MM.1S (cell line): ENCODE data around the gene OR1A1.
"Not testable (repeated sequence)": the region's sequence is repeated elsewhere in the genome, so short reads cannot be mapped to it uniquely, and the experiment has no call there.

Experiments
- DNase-seq: peaks from one replicate; pipeline ENCODE4 v3.0.0-alpha.2; 2015
- H2AFZ ChIP-seq: fragments of 300-600 bp; sonication (generic); 2 replicates; pipeline ENCODE4 v1.6.0; 2016; ENCODE audit warnings: antibody characterized with exemption, low read length
- H3F3A ChIP-seq: fragments of 300-600 bp; sonication (generic); 2 replicates; pipeline ENCODE4 v1.6.1; 2016; ENCODE audit warnings: mild to moderate bottlenecking, antibody characterized with exemption, low read length, moderate library complexity, mixed read lengths; ENCODE audit not compliant: insufficient read depth
- H3K27ac ChIP-seq: fragments of 300-600 bp; sonication (generic); 2 replicates; pipeline ENCODE4 v1.5.1; 2016; ENCODE audit warnings: mild to moderate bottlenecking, low read length
- H3K27me3 ChIP-seq: fragments of 300-600 bp; sonication (generic); replicated peaks from 2 replicates; pipeline ENCODE4 v1.6.0; 2016; ENCODE audit warnings: low read length; ENCODE audit not compliant: insufficient read depth
- H3K36me3 ChIP-seq: fragments of 300-600 bp; sonication (generic); replicated peaks from 2 replicates; pipeline ENCODE4 v1.6.1; 2016; ENCODE audit warnings: mild to moderate bottlenecking, low read length, mixed read lengths; ENCODE audit not compliant: insufficient read depth
- H3K4me1 ChIP-seq: fragments of 300-600 bp; sonication (generic); 2 replicates; pipeline ENCODE4 v1.6.1; 2016; ENCODE audit warnings: low read length, mixed read lengths
- H3K4me2 ChIP-seq: fragments of 300-600 bp; sonication (generic); 2 replicates; pipeline ENCODE4 v1.6.0; 2016; ENCODE audit warnings: low read depth, low read length
- H3K4me3 ChIP-seq: fragments of 300-600 bp; sonication (generic); 2 replicates; pipeline ENCODE4 v1.5.1; 2016; ENCODE audit warnings: low read length, mixed read lengths
- H3K79me2 ChIP-seq: fragments of 300-600 bp; sonication (generic); 2 replicates; pipeline ENCODE4 v1.6.1; 2016; ENCODE audit warnings: mixed run types, low read length, mixed read lengths
- H3K9ac ChIP-seq: fragments of 300-600 bp; sonication (generic); 2 replicates; pipeline ENCODE4 v1.6.1; 2016; ENCODE audit warnings: low read length, mixed read lengths
- H3K9me2 ChIP-seq: fragments of 300-600 bp; sonication (generic); replicated peaks from 2 replicates; pipeline ENCODE4 v1.6.1; 2016; ENCODE audit warnings: mild to moderate bottlenecking, low read length, mixed read lengths; ENCODE audit not compliant: insufficient read depth
- H3K9me3 ChIP-seq: fragments of 300-600 bp; sonication (generic); replicated peaks from 2 replicates; pipeline ENCODE4 v1.6.1; 2016; ENCODE audit warnings: mild to moderate bottlenecking, low read length, mixed read lengths; ENCODE audit not compliant: insufficient read depth
- H4K20me1 ChIP-seq: fragments of 300-600 bp; sonication (generic); 2 replicates; pipeline ENCODE4 v1.6.1; 2016; ENCODE audit warnings: mild to moderate bottlenecking, low read length, moderate library complexity, mixed read lengths; ENCODE audit not compliant: insufficient read depth
- EZH2 ChIP-seq: fragments of 300-600 bp; sonication (generic); optimal IDR thresholded peaks from 2 replicates; pipeline ENCODE3; 2017; ENCODE audit warnings: low read depth, mild to moderate bottlenecking, antibody characterized with exemption, low read length, mixed read lengths
- EZH2phosphoT487 ChIP-seq: fragments of 300-600 bp; sonication (generic); IDR thresholded peaks from 2 replicates; pipeline ENCODE4 v1.6.1; 2018; ENCODE audit warnings: antibody characterized with exemption, low read length
- TF ChIP-seq, protein P1 (sequence below): fragments of 300-600 bp; sonication (generic); IDR thresholded peaks from 2 replicates; pipeline ENCODE4 v1.5.1; 2016; ENCODE audit warnings: antibody characterized with exemption, low read length, mixed read lengths

The OR1A1 gene

DNA sequence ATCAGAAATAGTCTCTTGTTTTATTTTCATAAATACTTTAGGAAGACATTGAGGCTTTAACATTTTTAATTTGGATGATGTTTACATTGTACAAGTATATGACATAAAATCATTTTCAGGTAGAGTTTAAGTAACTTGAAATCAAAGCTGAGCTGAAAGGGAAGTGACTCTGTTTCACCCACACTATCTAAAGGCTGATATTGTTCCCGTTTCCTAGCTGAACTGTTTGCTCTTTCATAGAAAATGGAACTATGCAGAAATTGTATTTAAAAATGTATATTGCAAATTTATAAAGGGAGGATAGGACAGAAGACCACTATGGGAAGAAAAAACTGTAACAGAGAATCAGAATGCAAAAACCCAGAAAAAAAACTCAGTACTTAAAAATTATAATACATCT is 37.4 kb downstream of the OR1A1 start:
- DNase-seq, H3K4me3 ChIP-seq, H2AFZ ChIP-seq, H3K27me3 ChIP-seq, H3K9ac ChIP-seq, H3K79me2 ChIP-seq, H3K4me1 ChIP-seq, H4K20me1 ChIP-seq, H3K4me2 ChIP-seq, H3K9me2 ChIP-seq, H3K27ac ChIP-seq, H3F3A ChIP-seq, H3K9me3 ChIP-seq, H3K36me3 ChIP-seq: not testable (repeated sequence)

- H3K4me2 ChIP-seq, H3K9me3 ChIP-seq, H3K79me2 ChIP-seq, H3K4me3 ChIP-seq, H3K9me2 ChIP-seq, H3K27ac ChIP-seq, H3K9ac ChIP-seq, H3K36me3 ChIP-seq, H3F3A ChIP-seq, H4K20me1 ChIP-seq, H2AFZ ChIP-seq, DNase-seq, H3K27me3 ChIP-seq, H3K4me1 ChIP-seq: not testable (repeated sequence)
Measured at GRCh38 chr17:3249013-3249412, 41.5 kb downstream of the OR1A1 start.

DNA sequence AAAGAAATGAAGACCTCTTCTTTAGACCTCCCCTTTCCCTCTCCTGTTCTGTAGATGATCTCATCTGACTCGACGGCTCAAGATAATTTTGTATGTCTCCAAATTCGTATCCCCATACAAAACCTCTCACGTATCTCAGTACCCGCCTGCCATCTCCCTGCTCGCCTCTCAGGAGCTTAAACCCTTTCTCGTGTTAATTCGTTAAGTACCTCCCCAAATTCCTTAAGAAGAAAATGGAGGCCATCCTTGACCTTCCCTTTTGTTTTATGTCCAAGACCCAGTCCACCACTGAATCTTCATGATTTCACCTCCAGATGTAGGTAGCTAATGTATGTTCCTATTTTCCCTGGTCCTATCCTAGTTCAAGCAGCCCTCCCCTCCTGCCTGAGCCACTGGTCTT is 49.1 kb downstream of the OR1A1 start:
- Histone ChIP-seq H3F3A (no peaks in the 10 kb centered on the region), H3K4me3 (no peak overlapping the region), H3K9ac (no peak overlapping the region), H3K79me2 (no peaks in the 10 kb centered on the region), H3K9me2 (no peaks in the 10 kb centered on the region), H3K27me3 (no peaks in the 10 kb centered on the region), H3K36me3 (no peaks in the 10 kb centered on the region), H3K4me1 (no peaks in the 10 kb centered on the region), H3K27ac (no peak overlapping the region), H3K9me3 (no peaks in the 10 kb centered on the region), H4K20me1 (no peaks in the 10 kb centered on the region), H2AFZ (no peak overlapping the region), H3K4me2 (no peak overlapping the region)
- no peak for TF ChIP-seq EZH2
- no peak for TF ChIP-seq EZH2phosphoT487
- TF ChIP-seq, protein P1, sequence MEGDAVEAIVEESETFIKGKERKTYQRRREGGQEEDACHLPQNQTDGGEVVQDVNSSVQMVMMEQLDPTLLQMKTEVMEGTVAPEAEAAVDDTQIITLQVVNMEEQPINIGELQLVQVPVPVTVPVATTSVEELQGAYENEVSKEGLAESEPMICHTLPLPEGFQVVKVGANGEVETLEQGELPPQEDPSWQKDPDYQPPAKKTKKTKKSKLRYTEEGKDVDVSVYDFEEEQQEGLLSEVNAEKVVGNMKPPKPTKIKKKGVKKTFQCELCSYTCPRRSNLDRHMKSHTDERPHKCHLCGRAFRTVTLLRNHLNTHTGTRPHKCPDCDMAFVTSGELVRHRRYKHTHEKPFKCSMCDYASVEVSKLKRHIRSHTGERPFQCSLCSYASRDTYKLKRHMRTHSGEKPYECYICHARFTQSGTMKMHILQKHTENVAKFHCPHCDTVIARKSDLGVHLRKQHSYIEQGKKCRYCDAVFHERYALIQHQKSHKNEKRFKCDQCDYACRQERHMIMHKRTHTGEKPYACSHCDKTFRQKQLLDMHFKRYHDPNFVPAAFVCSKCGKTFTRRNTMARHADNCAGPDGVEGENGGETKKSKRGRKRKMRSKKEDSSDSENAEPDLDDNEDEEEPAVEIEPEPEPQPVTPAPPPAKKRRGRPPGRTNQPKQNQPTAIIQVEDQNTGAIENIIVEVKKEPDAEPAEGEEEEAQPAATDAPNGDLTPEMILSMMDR = no peak
- no peak for DNase-seq

- Histone ChIP-seq H2AFZ (no peak overlapping the region), H4K20me1 (no peaks in the 10 kb centered on the region), H3K4me3 (no peak overlapping the region), H3K4me2 (no peak overlapping the region), H3K79me2 (no peaks in the 10 kb centered on the region), H3K36me3 (no peaks in the 10 kb centered on the region), H3K4me1 (no peaks in the 10 kb centered on the region), H3K27me3 (no peaks in the 10 kb centered on the region), H3K27ac (no peak overlapping the region), H3F3A (no peaks in the 10 kb centered on the region), H3K9me3 (no peaks in the 10 kb centered on the region), H3K9me2 (no peaks in the 10 kb centered on the region), H3K9ac (no peak overlapping the region)
- DNase-seq = no peak
- TF ChIP-seq, protein P1 = no peak
- TF ChIP-seq EZH2 (no peak), EZH2phosphoT487 (no peak)
Measured at GRCh38 chr17:3260163-3260562, 52.7 kb downstream of the OR1A1 start.
